Panc1 (cell line): ENCODE measurements around the gene ZSCAN31.

Source experiments
- POLR2AphosphoS5 ChIP-seq: IDR thresholded peaks from 2 replicates; pipeline ENCODE4 v1.6.1; 2012; ENCODE audit warnings: mild to moderate bottlenecking, low read depth, low read length, moderate library complexity
- TCF7L2 ChIP-seq: IDR thresholded peaks from 2 replicates; pipeline ENCODE4 v1.6.1; 2011; ENCODE audit warnings: mild to moderate bottlenecking, low read depth, low read length, inconsistent platforms
- TF ChIP-seq, protein P1 (sequence below): fragments of 450-650 bp; IDR thresholded peaks from 2 replicates; pipeline ENCODE4 v1.5.1; 2017; ENCODE audit warnings: mild to moderate bottlenecking

DNA sequence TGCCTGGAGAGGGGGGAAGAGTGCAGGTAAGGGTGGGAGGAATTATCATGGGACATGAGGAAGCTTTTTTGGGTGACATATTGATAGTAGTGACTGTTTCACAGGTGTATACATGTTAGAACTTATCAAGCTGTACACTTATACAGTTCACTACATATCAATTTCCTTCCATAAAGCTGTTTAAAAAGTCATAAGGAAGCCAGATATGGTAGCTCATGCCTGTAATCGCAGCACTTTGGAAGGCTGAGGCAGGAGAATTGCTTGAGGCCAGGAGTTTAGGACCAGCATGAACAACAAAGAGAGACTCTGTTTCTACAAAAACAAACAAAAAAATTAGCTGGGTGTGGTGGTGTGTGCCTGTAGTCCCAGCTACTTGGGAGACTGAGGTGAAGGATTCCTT, 41.9 kb upstream of the ZSCAN31 start:
- TF ChIP-seq, protein P1, sequence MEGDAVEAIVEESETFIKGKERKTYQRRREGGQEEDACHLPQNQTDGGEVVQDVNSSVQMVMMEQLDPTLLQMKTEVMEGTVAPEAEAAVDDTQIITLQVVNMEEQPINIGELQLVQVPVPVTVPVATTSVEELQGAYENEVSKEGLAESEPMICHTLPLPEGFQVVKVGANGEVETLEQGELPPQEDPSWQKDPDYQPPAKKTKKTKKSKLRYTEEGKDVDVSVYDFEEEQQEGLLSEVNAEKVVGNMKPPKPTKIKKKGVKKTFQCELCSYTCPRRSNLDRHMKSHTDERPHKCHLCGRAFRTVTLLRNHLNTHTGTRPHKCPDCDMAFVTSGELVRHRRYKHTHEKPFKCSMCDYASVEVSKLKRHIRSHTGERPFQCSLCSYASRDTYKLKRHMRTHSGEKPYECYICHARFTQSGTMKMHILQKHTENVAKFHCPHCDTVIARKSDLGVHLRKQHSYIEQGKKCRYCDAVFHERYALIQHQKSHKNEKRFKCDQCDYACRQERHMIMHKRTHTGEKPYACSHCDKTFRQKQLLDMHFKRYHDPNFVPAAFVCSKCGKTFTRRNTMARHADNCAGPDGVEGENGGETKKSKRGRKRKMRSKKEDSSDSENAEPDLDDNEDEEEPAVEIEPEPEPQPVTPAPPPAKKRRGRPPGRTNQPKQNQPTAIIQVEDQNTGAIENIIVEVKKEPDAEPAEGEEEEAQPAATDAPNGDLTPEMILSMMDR, result no peak
- no peak for TF ChIP-seq TCF7L2
- no peak for TF ChIP-seq POLR2AphosphoS5
